Psoas muscle (tissue), 8 donors: ENCODE measurements around the gene SORBS2. TPM values are rescaled to one million over a fixed set of nuclear protein-coding genes. Genes with fewer than 3 reads are reported as not detected.
A peak's percentile ranks its signal among the peaks of the same experiment; 100 is the strongest.

Experiments used
- ATAC-seq, 4 donors: fragments of 200-7000 bp; cut with Tn5 transposase; one replicate each; pipeline ENCODE4 v1.9.1; 2020; ENCODE audit warnings: moderate library complexity in 3 of 4, mild to moderate bottlenecking in 2 of 4
- DNase-seq, 2 donors: peaks; one replicate each; pipeline ENCODE4 v3.0.0-alpha.2; 2020
- H3K27ac ChIP-seq: fragments of 200-600 bp; one replicate; pipeline ENCODE4 v1.8.0; 2022
- H3K27me3 ChIP-seq, 3 donors: fragments of 200-600 bp in 1 of 3; one replicate each; pipeline versions ENCODE4 v1.6.1 to v1.8.0; 2013 to 2022; ENCODE audit warnings: low read length in 2 of 3, mild to moderate bottlenecking in 2 of 3, moderate library complexity in 1 of 3; ENCODE audit not compliant: insufficient read depth in 3 of 3
- H3K36me3 ChIP-seq, 2 donors: fragments of 200-600 bp in 1 of 2; one replicate each; pipeline versions ENCODE4 v1.6.1 to v1.8.0; 2013 to 2022; ENCODE audit warnings: low read depth in 1 of 2, mild to moderate bottlenecking in 1 of 2, moderate library complexity in 1 of 2; ENCODE audit not compliant: insufficient read depth in 1 of 2
- H3K4me1 ChIP-seq: fragments of 200-600 bp; one replicate; pipeline ENCODE4 v1.8.0; 2022
- H3K4me3 ChIP-seq: fragments of 200-600 bp; one replicate; pipeline ENCODE4 v1.8.0; 2022; ENCODE audit warnings: mild to moderate bottlenecking
- H3K9me3 ChIP-seq: fragments of 200-600 bp; one replicate; pipeline ENCODE4 v1.8.0; 2022
- CTCF ChIP-seq: fragments of 200-600 bp; IDR thresholded peaks from one replicate; pipeline ENCODE4 v1.8.0; 2022; ENCODE audit warnings: antibody characterized with exemption
- WGBS, 3 donors: extraction: QIAGEN DNeasy Blood & Tissue Kit; methylation state at CpG; one replicate each; pipeline versions ENCODE4 v1.1.6 to v1.1.7; 2013; 5-methylcytosine and 5-hydroxymethylcytosine counted together
- intact Hi-C, 2 donors: fragments of 100-400 bp; cut with DNase I; formaldehyde crosslinking; loops; one replicate each; pipeline versions ENCODE4 v1.11.0 to v1.14.2; 2022
- polyA plus RNA-seq, 3 donors: library from polyadenylated mRNA; stranded (reverse); fragments of 200-250 nt; gene quantifications; one replicate each; pipeline ENCODE4 v1.2.3, GENCODE V29; 2013
- total RNA-seq, 4 donors: library from RNA; stranded (reverse); fragmentation: NEBNext Ultra II Directional in 2 of 4; extraction: Animal tissue kit (Norgen Biotek cat#: 25700) in 2 of 4; gene quantifications; one replicate each; pipeline versions ENCODE4 v1.2.1 to v1.2.4, GENCODE V29; 2021 to 2023
- donor health status: healthy with polysubstance abuse.
- donor health status: DM: no; HTN: no; CAD: no; lungs with moderate emphysema.
- donor health status: Bipolar disorder and iron deficiency.
- donor health status: healthy.
- donor health status: DM: yes; HTN: yes; CAD: no.
- donor health status: DM: no; HTN: no; CAD: no.
- donor health status: DM: no; HTN: no; CAD: no.
- donor health status: DM: yes; HTN: yes; CAD: no.

The SORBS2 gene
- total and polyA plus RNA-seq, 7 donors, result 2.5 to 30.4 (median 7.2) TPM

DNA sequence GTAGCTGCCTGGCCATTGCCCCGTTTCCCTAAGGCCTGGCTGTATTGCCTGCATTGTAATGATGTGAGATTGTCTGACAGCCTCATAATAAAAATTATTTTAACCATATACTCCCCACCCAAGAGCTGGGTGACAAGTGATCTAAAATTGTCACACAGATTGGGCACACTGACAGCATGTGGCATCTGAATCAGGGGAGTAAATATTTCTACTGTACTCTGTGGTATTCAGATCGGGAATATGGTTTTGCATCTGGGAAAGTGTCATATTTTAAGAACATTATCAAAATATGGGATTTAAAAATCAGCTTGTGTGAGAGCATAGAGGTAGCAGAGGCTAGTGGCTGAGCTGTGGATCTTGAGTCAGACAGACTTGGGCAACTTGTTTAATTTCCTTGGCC is 140.9 kb downstream of the SORBS2 start:
- intact Hi-C loops, result no loop called here
- Histone ChIP-seq H3K9me3 (no peaks in the 10 kb centered on the region), H3K36me3 (no peaks in the 10 kb centered on the region), H3K4me1 (peaks cover 27% of the 10 kb centered on the region), H3K27ac (no peak overlapping the region), H3K27me3 (no peaks in the 10 kb centered on the region), H3K4me3 (no peak overlapping the region)
- no peak for TF ChIP-seq CTCF
- ATAC-seq, result peak in 2 of 4 donors; percentile 45 to 48
- 53 to 60% (median 56%) methylated on average over 2 of the region's 2 CpGs for WGBS, 3 donors
- DNase-seq, result no peak

GRCh38 chr4:185669288-185669687 is 142.7 kb downstream of the SORBS2 start:
- no peak for DNase-seq
- Histone ChIP-seq H3K27me3 (no peaks in the 10 kb centered on the region), H3K36me3 (no peaks in the 10 kb centered on the region), H3K4me3 (no peak overlapping the region), H3K27ac (no peak overlapping the region), H3K9me3 (no peaks in the 10 kb centered on the region), H3K4me1 (peaks cover 27% of the 10 kb centered on the region)
- intact Hi-C loops, result no loop called here
- WGBS, 3 donors, result 77 to 89% (median 85%) methylated on average over 7 of the region's 7 CpGs
- no peak for TF ChIP-seq CTCF
- ATAC-seq, result no peak

DNA sequence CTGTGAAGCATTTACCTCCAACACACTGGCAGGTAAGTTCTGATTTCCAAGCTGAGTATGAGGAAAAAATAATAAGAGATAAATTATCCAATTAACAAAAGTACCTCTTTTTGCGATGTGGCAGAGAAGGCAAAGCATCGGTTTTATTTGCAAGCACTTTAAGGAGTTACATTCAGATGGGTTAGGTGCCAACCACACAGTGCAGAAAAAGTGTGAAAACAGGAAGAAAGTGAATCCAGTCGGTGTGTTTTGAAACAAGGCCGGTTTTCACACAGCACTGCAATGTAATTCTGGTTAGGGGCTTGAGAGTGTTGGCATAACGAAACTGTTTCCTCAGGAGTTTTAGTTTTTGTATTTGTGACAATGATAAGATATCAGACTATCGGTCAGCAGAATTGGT is 145.8 kb downstream of the SORBS2 start:
- no peak overlapping the region for H3K27ac ChIP-seq
- DNase-seq (no peak), ATAC-seq (no peak)
- no peak overlapping the region for H3K4me3 ChIP-seq
- intact Hi-C loops, result no loop called here
- no peaks in the 10 kb centered on the region for H3K27me3 ChIP-seq
- WGBS, 3 donors, result 77 to 85% (median 80%) methylated on average over 6 of the region's 6 CpGs
- H3K9me3 ChIP-seq, result no peaks in the 10 kb centered on the region
- no peak for TF ChIP-seq CTCF
- peaks cover 5% of the 10 kb centered on the region for H3K4me1 ChIP-seq
- no peaks in the 10 kb centered on the region for H3K36me3 ChIP-seq

GRCh38 chr4:185665655-185666054 is 146.3 kb downstream of the SORBS2 start:
- intact Hi-C loops, result no loop called here

More at GRCh38 chr4:185665655-185666054, 146.3 kb downstream of the SORBS2 start:
- Histone ChIP-seq H3K36me3 (no peaks in the 10 kb centered on the region), H3K27ac (no peak overlapping the region), H3K27me3 (no peaks in the 10 kb centered on the region), H3K4me3 (no peak overlapping the region), H3K9me3 (no peaks in the 10 kb centered on the region), H3K4me1 (peaks cover under 1% of the 10 kb centered on the region)
- WGBS, 3 donors, result 70 to 81% (median 74%) methylated on average over 10 to 11 of the region's 11 CpGs
- DNase-seq (no peak), ATAC-seq (no peak)
- TF ChIP-seq CTCF, result no peak
